ENCODE data around the gene ALDH9A1.

- TF ChIP-seq EZH2 (IDR thresholded peaks at IDR 0.05) = no peak
- no peak for TF ChIP-seq POLR2AphosphoS5 (IDR thresholded peaks at IDR 0.05; ENCODE audit: borderline replicate concordance, low read depth, low read length)
- no peak for TF ChIP-seq FOXP2 (optimal IDR thresholded peaks at IDR 0.05; ENCODE audit: control extremely low read depth, extremely low read length, insufficient read depth)
Measured at GRCh38 chr1:165629151-165629550, 69.2 kb downstream of the ALDH9A1 start.
